Heart right ventricle (tissue), 16 donors: ENCODE data around the gene TAF4. TPM values are rescaled to one million over a fixed set of nuclear protein-coding genes. Genes with fewer than 3 reads are reported as not detected.

Experiments used
- ATAC-seq, 8 donors: fragments of 200-7000 bp; cut with Tn5 transposase; one replicate each; pipeline ENCODE4 v1.9.1; 2020; ENCODE audit warnings: mild to moderate bottlenecking in 8 of 8, moderate library complexity in 8 of 8, moderate number of reproducible peaks in 1 of 8
- DNase-seq, 2 donors: peaks; one replicate each; pipeline ENCODE4 v3.0.0-alpha.2; 2020
- H3K27ac ChIP-seq, 10 donors: fragments of 200-600 bp; sonication (generic) in 2 of 10; one replicate each; pipeline versions ENCODE4 v1.5.0 to v1.8.0; 2020 to 2022; ENCODE audit warnings: mild to moderate bottlenecking in 3 of 10
- H3K27me3 ChIP-seq, 7 donors: fragments of 200-600 bp; one replicate each; pipeline ENCODE4 v1.8.0; 2021 to 2022; ENCODE audit warnings: mild to moderate bottlenecking in 2 of 7
- H3K36me3 ChIP-seq, 9 donors: fragments of 200-600 bp; sonication (generic) in 1 of 9; one replicate each; pipeline versions ENCODE4 v1.5.0 to v1.8.0; 2020 to 2022; ENCODE audit warnings: mild to moderate bottlenecking in 2 of 9
- H3K4me1 ChIP-seq, 9 donors: fragments of 200-600 bp; sonication (generic) in 1 of 9; one replicate each; pipeline versions ENCODE4 v1.5.0 to v1.8.0; 2020 to 2022; ENCODE audit warnings: mild to moderate bottlenecking in 4 of 9
- H3K4me3 ChIP-seq, 10 donors: fragments of 200-600 bp; sonication (generic) in 2 of 10; one replicate each; pipeline versions ENCODE4 v1.5.0 to v1.8.0; 2020 to 2022; ENCODE audit warnings: mild to moderate bottlenecking in 7 of 10, moderate library complexity in 2 of 10
- H3K9me3 ChIP-seq, 11 donors: fragments of 200-600 bp in 10 of 11; sonication (generic) in 2 of 11; one replicate each; pipeline versions ENCODE4 v1.5.0 to v1.8.0; 2013 to 2022; ENCODE audit warnings: mild to moderate bottlenecking in 2 of 11, control low read depth in 1 of 11, moderate library complexity in 1 of 11
- WGBS, 2 donors: extraction: QIAGEN DNeasy Blood & Tissue Kit; methylation state at CpG; one replicate each; pipeline ENCODE4 v1.1.7; 2013; ENCODE audit warnings: inconsistent platforms in 1 of 2; 5-methylcytosine and 5-hydroxymethylcytosine counted together
- intact Hi-C, 10 donors: fragments of 100-400 bp; cut with DNase I; formaldehyde crosslinking; loops; one replicate each; pipeline versions ENCODE4 v1.11.1 to v1.14.2; 2022
- polyA plus RNA-seq, 2 donors: library from polyadenylated mRNA; stranded (reverse); fragments of 200-250 nt; gene quantifications; one replicate each; pipeline ENCODE4 v1.2.3, GENCODE V29; 2013
- total RNA-seq, 10 donors: library from RNA; stranded (reverse); fragmentation: NEBNext Ultra II Directional in 3 of 10; extraction: Animal tissue kit (Norgen Biotek cat#: 25700) in 3 of 10; gene quantifications; one replicate each; pipeline versions ENCODE4 v1.2.1 to v1.2.4, GENCODE V29; 2021 to 2023
- TF ChIP-seq, protein P1 (sequence below), 9 donors: fragments of 200-600 bp; sonication (generic) in 2 of 9; IDR thresholded peaks; one replicate each; pipeline versions ENCODE4 v1.5.0 to v1.8.0; 2021 to 2022; ENCODE audit warnings: antibody characterized with exemption in 9 of 9, mild to moderate bottlenecking in 5 of 9, moderate library complexity in 1 of 9
- donor health status: Arrhythmogenic right ventricular cardiomyopathy.
- donor health status: ischemic (EF 13 %, LVEDD 7.1; RV severe dilation, severe dysfunction).
- donor health status: healthy with polysubstance abuse.
- donor health status: DM: no; HTN: yes; CAD: no.
- donor health status: DM: no; HTN: no; CAD: no.
- donor health status: ischemic (EF 25% LVEDD 6.9; RV normal size, moderate dysfunction).
- donor health status: ischemic (EF 25% LVEDD 5.7; RV mildly dilated, moderate dysfunction).
- donor health status: healthy.
- donor health status: DM: yes; HTN: yes; CAD: no.
- donor health status: Ischemic cardiomyopathy.
- donor health status: ischemic (EF 35%, LVEDD 5.7; RV mildly dilated, moderate dysfunction).
- donor health status: nonischemic (EF 11% LVEDD 7.7; RV severe dilation, severe dysfunction).
- donor health status: DM: yes; HTN: yes; CAD: no.
- donor health status: PGD.
- donor health status: ischemic (EF 29% LVEDD 5.4; RV normal size, mild dysfunction).
- donor health status: nonischemic (EF 23%, LVEDD 6.1; RV moderate dilation, normal function).

Gene TAF4
- total and polyA plus RNA-seq, 12 donors, result 3.7 to 14.8 (median 11.0) TPM

DNA sequence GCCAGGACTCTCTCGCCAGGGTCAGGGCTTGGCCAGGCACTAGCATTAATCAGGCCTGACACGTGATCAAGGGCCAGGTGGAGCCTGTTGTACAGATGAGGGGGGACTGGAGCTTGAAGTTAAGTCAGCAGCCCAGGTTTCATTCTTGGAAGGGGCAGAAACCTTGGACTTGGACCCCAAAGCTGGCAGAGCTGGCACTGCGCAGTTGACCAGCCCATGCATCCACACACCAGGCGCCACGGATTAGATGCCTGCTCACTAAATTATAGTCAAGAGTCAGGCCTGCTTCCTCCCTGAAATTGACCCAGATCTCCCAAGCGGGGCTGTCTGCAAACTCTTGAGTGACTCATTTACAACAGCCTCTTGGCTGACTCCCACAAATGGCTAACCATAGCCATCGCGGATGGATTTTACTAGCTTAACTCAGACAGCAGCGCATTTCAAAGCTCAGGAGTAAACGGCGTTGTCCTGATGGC, 4.1 kb upstream of the TAF4 start:
- ATAC-seq (no peak), DNase-seq (no peak)
- Histone ChIP-seq H3K27ac (no peak overlapping the region), H3K9me3 (peaks cover 0 to 20% (median 4%) of the 10 kb centered on the region in 11 donors), H3K4me1 (peaks cover 0 to 18% (median 16%) of the 10 kb centered on the region in 9 donors), H3K4me3 (no peak overlapping the region), H3K27me3 (no peaks in the 10 kb centered on the region), H3K36me3 (no peaks in the 10 kb centered on the region)
- 90 to 91% methylated on average over 11 of the region's 11 CpGs for WGBS, 2 donors
- intact Hi-C loops, result loop anchor here in 9 of 10 donors (2.0 to 5.0 kb wide), 5 partner anchors 48 to 73 kb away; partner anchors contain the start of genes PSMA7 (in 3 of the 9), SS18L1 (in 3 of the 9) and LSM14B (in 2 of the 9)
- TF ChIP-seq, protein P1, sequence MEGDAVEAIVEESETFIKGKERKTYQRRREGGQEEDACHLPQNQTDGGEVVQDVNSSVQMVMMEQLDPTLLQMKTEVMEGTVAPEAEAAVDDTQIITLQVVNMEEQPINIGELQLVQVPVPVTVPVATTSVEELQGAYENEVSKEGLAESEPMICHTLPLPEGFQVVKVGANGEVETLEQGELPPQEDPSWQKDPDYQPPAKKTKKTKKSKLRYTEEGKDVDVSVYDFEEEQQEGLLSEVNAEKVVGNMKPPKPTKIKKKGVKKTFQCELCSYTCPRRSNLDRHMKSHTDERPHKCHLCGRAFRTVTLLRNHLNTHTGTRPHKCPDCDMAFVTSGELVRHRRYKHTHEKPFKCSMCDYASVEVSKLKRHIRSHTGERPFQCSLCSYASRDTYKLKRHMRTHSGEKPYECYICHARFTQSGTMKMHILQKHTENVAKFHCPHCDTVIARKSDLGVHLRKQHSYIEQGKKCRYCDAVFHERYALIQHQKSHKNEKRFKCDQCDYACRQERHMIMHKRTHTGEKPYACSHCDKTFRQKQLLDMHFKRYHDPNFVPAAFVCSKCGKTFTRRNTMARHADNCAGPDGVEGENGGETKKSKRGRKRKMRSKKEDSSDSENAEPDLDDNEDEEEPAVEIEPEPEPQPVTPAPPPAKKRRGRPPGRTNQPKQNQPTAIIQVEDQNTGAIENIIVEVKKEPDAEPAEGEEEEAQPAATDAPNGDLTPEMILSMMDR (IDR thresholded peaks at IDR 0.05), result no peak

DNA sequence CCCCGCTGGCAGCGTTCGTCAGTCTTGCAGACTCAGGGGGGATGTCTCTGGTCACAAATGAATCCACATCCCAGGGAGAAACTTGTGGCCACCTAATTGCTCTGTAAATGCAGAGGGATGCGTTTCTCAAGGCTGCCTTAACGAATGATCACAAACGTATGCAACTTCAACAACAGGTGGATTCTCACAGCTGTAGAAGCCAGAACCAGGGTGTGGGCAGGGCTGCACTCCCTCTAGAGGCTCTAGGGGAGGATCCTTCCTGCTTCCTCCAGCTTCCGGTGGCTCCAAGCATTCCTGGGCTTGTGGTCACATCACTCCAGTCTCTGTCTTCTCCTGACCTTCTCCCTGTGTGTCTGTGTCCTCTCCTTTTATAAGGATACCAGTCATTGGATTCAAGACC, 3.3 kb upstream of the TAF4 start:
- intact Hi-C loops, result loop anchor here in 9 of 10 donors (2.0 to 5.0 kb wide), 5 partner anchors 48 to 73 kb away; partner anchors contain the start of genes PSMA7 (in 3 of the 9), SS18L1 (in 3 of the 9) and LSM14B (in 2 of the 9)
- WGBS, 2 donors, result 88% methylated on average over 7 of the region's 7 CpGs
- H3K27ac ChIP-seq, result no peak overlapping the region

DNA sequence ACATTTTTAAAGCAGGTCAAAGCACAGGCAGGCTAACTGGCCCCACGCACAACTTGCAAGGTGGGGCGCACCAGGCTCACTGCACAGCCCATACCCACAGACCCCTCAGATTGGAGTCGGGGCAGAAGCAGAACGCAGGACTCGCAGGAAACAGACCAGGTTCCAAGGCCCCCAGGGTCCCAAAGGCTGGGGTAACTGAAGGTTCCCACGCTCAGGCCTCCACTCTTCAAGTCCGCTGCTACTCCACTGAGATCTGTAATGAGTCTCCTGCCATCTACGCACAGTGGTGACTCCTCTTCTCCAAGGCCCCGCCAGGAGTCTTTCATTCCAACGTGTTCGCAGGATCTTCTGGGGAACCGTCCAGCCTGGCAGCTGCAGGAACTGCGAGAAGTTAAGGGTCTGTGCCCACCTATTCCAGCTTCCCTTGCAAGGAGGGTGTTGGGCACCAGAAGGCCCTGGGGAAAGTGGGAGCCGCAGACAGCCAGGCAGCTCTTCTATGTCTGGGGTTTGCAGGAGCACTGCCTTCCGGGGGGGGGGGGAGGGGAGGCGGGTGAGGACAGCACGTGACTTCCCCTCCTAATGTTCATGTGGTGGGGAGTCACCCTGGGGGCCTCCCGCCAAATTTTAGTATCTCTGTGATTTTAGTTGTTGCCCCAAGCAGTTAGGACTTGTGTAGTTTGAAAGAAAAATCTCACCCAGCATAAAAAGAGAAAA, 2.0 kb upstream of the TAF4 start:
- H3K4me1 ChIP-seq, result peaks cover 8 to 35% (median 33%) of the 10 kb centered on the region in 9 donors
- WGBS, 2 donors, result 70 to 73% methylated on average over 18 of the region's 18 CpGs
- no peaks in the 10 kb centered on the region for H3K36me3 ChIP-seq
- H3K9me3 ChIP-seq, result peaks cover 0 to 2% (median 0%) of the 10 kb centered on the region in 11 donors
- ATAC-seq (no peak), DNase-seq (no peak)
- H3K27ac ChIP-seq, result no peak overlapping the region
- intact Hi-C loops, result loop anchor here in 9 of 10 donors (2.0 to 5.0 kb wide), 8 partner anchors 50 to 75 kb away; partner anchors contain the start of genes PSMA7 (in 4 of the 9), SS18L1 (in 4 of the 9) and LSM14B (in 2 of the 9)
- H3K4me3 ChIP-seq, result peak overlapping the region in 3 of 10 donors; percentile 70 to 88 (median 72)
- H3K27me3 ChIP-seq, result no peaks in the 10 kb centered on the region
- TF ChIP-seq, protein P1 (IDR thresholded peaks at IDR 0.05), result no peak

More for the DNA sequence above, 3.3 kb upstream of the TAF4 start:
- ATAC-seq (no peak), DNase-seq (no peak)
- Histone ChIP-seq H3K36me3 (no peaks in the 10 kb centered on the region), H3K9me3 (peaks cover 0 to 15% (median 4%) of the 10 kb centered on the region in 11 donors), H3K4me3 (no peak overlapping the region), H3K27me3 (no peaks in the 10 kb centered on the region), H3K4me1 (peaks cover 4 to 22% (median 20%) of the 10 kb centered on the region in 9 donors)
- TF ChIP-seq, protein P1 (IDR thresholded peaks at IDR 0.05), result no peak

DNA sequence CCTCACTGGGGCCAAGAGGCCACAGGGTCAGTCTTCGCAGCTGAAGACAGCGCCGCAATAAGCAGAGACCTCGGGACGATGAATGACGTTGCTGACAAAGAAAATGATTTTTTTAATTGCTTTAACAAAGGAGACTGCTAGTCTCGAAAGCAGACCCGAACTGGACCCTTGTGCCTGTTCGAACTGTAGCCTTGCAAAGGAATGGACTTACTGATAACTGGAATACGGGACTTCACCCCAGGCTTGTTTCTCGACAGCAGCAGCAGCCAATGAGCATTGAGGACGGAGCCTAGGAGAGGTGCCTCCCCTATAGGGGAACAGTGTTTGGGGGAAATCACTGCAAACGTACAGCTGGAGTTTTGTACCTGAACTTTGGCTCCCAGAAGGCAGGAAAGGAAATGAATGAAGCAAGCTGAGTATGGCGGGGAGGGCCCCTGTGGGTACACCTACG, 1.3 kb upstream of the TAF4 start:
- TF ChIP-seq, protein P1 (IDR thresholded peaks at IDR 0.05), result no peak
- H3K4me3 ChIP-seq, result peak overlapping the region; percentile 57 to 88 (median 72)
- H3K4me1 ChIP-seq, result peaks cover 8 to 42% (median 35%) of the 10 kb centered on the region in 9 donors
- 16 to 17% methylated on average over 15 of the region's 15 CpGs for WGBS, 2 donors
- DNase-seq (peak in 1 of 2 donors; percentile 17), ATAC-seq (peak in 4 of 8 donors; percentile 17 to 34 (median 28))
- intact Hi-C loops, result loop anchor here (1.0 to 5.0 kb wide), 8 partner anchors 50 to 76 kb away; partner anchors contain the start of genes PSMA7 (in 4 of the 10), SS18L1 (in 4 of the 10) and LSM14B (in 3 of the 10)
- H3K36me3 ChIP-seq, result peaks cover 0 to 5% (median 0%) of the 10 kb centered on the region in 9 donors
- no peaks in the 10 kb centered on the region for H3K9me3 ChIP-seq
- no peaks in the 10 kb centered on the region for H3K27me3 ChIP-seq
- peak overlapping the region in 9 of 10 donors; percentile 88 to 95 (median 92) for H3K27ac ChIP-seq
